ENCODE measurements around the gene TUFT1. TPM values are rescaled to one million over a fixed set of nuclear protein-coding genes. Genes with fewer than 3 reads are reported as not detected.

TUFT1 gene
- total and polyA plus RNA-seq, 2 of the 13 experiments (the other 11 are each of a cell fraction or from before 2014, with no cell fraction given) = 6.4 to 7.3 TPM

DNA sequence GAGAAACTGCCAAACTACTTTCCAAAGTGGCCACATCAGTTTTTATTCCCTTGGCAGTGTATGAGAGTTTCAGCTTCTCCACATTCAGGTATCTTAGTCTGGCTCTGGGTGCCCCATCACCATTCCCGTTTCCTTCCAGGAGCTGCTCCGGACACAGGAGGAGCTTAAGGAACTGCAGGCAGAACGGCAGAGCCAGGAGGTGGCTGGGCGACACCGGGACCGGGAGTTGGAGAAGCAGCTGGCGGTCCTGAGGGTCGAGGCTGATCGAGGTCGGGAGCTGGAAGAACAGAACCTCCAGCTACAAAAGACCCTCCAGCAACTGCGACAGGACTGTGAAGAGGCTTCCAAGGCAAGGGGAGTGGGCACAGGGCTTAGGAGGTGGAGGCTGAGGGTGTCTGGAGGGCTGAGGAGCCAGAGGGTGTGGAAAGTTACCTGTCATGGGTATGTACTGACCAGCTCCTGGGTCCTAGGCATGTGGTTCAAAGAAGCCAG is 10.9 kb upstream of the TUFT1 start:
- H3K36me3 ChIP-seq (replicated peaks in 1 of 2; ENCODE audit: control insufficient read depth in 1 of 2, insufficient read depth in 2 of 2, low read length in 2 of 2) = no peaks in the 10 kb centered on the region
- DNase-seq (ENCODE audit: low spot score) (no peak), FAIRE-seq (no peak), ATAC-seq (no peak)
- no peaks in the 10 kb centered on the region for H3K79me2 ChIP-seq (ENCODE audit: insufficient read depth, low read length)
- no peak overlapping the region for H3K4me2 ChIP-seq (ENCODE audit: low read depth, low read length)
- POLR2A ChIA-PET = interaction anchor here (1.1 kb wide), 1 partner anchor 10 kb away, joined by 3 read pairs; no protein-coding TSS in a partner anchor
- no peaks in the 10 kb centered on the region for H3K9me3 ChIP-seq (ENCODE audit: low read length)
- H4K20me1 ChIP-seq (ENCODE audit: insufficient read depth, low read length) = no peaks in the 10 kb centered on the region
- H3K4me1 ChIP-seq (ENCODE audit: insufficient read depth, low read length) = no peaks in the 10 kb centered on the region
- CTCF ChIA-PET (ENCODE audit: low intra/inter-chr PET ratio, low total read pairs) = no interaction called here
- no TSS peak for BruUV-seq (replicated peaks)
- no peak overlapping the region for H3K9ac ChIP-seq (ENCODE audit: insufficient read depth, low read depth, low read length)
- no peak overlapping the region for H3K4me3 ChIP-seq (replicated peaks in 1 of 3; ENCODE audit: insufficient read depth in 1 of 3, low read depth in 2 of 3, low read length in 3 of 3)
- WGBS (ENCODE audit: low lambda C conversion rate) = 85% methylated on average over 11 of the region's 11 CpGs
- H3K27me3 ChIP-seq (ENCODE audit: control insufficient read depth in 1 of 2, insufficient read depth in 2 of 2, low read length in 2 of 2) = no peaks in the 10 kb centered on the region
- intact Hi-C loops (cut with micrococcal nuclease; ENCODE audit: unreplicated experiment) (no loop called here), in situ Hi-C loops (cut with HindIII; ENCODE audit: extremely low pct_ligation_motif_present, low pct_unique_long_range_greater_than_20kb) (loop anchor here (25.0 kb wide), 1 partner anchor 208 kb away; no protein-coding TSS in a partner anchor)
- H3K27ac ChIP-seq (ENCODE audit: extremely low read length, insufficient read depth, low read length) = no peak overlapping the region
- no peak overlapping the region for H2AFZ ChIP-seq (ENCODE audit: low read length)
- TF ChIP-seq ZNF552 (CRISPR knock-in tag; IDR thresholded peaks at IDR 0.05; ENCODE audit: borderline replicate concordance) (no peak), ZNF530 (CRISPR knock-in tag; IDR thresholded peaks at IDR 0.05; ENCODE audit: low read depth) (no peak), PHF21A (CRISPR knock-in tag; IDR thresholded peaks at IDR 0.05) (no peak), SRSF4 (IDR thresholded peaks at IDR 0.05; ENCODE audit: low read depth, low read length, poor library complexity, severe bottlenecking) (no peak), MAFK (conservative IDR thresholded peaks at IDR 0.05 in 1 of 2, IDR thresholded peaks at IDR 0.05 in 1 of 2; ENCODE audit: low read length in 2 of 2) (no peak), CHD4 (IDR thresholded peaks at IDR 0.05; ENCODE audit: borderline replicate concordance, low read length) (no peak), NFKB2 (CRISPR knock-in tag; IDR thresholded peaks at IDR 0.05; ENCODE audit: borderline replicate concordance) (no peak), ZNF674 (CRISPR knock-in tag; IDR thresholded peaks at IDR 0.05; ENCODE audit: low read depth) (no peak), ZNF136 (CRISPR knock-in tag; IDR thresholded peaks at IDR 0.05; ENCODE audit: low read depth) (no peak), TEAD2 (CRISPR knock-in tag; IDR thresholded peaks at IDR 0.05) (no peak), SALL1 (CRISPR knock-in tag; IDR thresholded peaks at IDR 0.05) (no peak), SMC3 (IDR thresholded peaks at IDR 0.05; ENCODE audit: low read length) (no peak), ARNT (IDR thresholded peaks at IDR 0.05) (no peak), RFXAP (CRISPR knock-in tag; IDR thresholded peaks at IDR 0.05; ENCODE audit: borderline replicate concordance) (no peak)
- TF ChIP-seq, protein P1, sequence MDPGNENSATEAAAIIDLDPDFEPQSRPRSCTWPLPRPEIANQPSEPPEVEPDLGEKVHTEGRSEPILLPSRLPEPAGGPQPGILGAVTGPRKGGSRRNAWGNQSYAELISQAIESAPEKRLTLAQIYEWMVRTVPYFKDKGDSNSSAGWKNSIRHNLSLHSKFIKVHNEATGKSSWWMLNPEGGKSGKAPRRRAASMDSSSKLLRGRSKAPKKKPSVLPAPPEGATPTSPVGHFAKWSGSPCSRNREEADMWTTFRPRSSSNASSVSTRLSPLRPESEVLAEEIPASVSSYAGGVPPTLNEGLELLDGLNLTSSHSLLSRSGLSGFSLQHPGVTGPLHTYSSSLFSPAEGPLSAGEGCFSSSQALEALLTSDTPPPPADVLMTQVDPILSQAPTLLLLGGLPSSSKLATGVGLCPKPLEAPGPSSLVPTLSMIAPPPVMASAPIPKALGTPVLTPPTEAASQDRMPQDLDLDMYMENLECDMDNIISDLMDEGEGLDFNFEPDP (CRISPR knock-in tag; conservative IDR thresholded peaks at IDR 0.05) = no peak
- TF ChIP-seq, protein P2, sequence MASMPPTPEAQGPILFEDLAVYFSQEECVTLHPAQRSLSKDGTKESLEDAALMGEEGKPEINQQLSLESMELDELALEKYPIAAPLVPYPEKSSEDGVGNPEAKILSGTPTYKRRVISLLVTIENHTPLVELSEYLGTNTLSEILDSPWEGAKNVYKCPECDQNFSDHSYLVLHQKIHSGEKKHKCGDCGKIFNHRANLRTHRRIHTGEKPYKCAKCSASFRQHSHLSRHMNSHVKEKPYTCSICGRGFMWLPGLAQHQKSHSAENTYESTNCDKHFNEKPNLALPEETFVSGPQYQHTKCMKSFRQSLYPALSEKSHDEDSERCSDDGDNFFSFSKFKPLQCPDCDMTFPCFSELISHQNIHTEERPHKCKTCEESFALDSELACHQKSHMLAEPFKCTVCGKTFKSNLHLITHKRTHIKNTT (CRISPR knock-in tag; IDR thresholded peaks at IDR 0.05) = no peak
- TF ChIP-seq, protein P3, sequence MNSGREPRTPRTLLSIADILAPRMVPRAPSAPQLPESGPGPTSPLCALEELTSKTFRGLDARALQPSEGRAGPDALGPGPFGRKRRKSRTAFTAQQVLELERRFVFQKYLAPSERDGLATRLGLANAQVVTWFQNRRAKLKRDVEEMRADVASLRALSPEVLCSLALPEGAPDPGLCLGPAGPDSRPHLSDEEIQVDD (CRISPR knock-in tag; IDR thresholded peaks at IDR 0.05; ENCODE audit: borderline replicate concordance) = no peak
- TF ChIP-seq, protein P4, sequence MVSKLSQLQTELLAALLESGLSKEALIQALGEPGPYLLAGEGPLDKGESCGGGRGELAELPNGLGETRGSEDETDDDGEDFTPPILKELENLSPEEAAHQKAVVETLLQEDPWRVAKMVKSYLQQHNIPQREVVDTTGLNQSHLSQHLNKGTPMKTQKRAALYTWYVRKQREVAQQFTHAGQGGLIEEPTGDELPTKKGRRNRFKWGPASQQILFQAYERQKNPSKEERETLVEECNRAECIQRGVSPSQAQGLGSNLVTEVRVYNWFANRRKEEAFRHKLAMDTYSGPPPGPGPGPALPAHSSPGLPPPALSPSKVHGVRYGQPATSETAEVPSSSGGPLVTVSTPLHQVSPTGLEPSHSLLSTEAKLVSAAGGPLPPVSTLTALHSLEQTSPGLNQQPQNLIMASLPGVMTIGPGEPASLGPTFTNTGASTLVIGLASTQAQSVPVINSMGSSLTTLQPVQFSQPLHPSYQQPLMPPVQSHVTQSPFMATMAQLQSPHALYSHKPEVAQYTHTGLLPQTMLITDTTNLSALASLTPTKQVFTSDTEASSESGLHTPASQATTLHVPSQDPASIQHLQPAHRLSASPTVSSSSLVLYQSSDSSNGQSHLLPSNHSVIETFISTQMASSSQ (IDR thresholded peaks at IDR 0.05; ENCODE audit: low read depth) = no peak
- TF ChIP-seq, protein P4 (CRISPR knock-in tag; IDR thresholded peaks at IDR 0.05; ENCODE audit: borderline replicate concordance) = no peak
